NCI-H226 (cell line): ENCODE measurements around the gene HEATR5A.
A peak's percentile ranks its signal among the peaks of the same experiment; 100 is the strongest.
"Not testable (repeated sequence)": the region's sequence is repeated elsewhere in the genome, so short reads cannot be mapped to it uniquely, and the experiment has no call there.

Experiments used
- DNase-seq: peaks from one replicate; pipeline ENCODE4 v3.0.0-alpha.2; 2015

Gene HEATR5A

DNA sequence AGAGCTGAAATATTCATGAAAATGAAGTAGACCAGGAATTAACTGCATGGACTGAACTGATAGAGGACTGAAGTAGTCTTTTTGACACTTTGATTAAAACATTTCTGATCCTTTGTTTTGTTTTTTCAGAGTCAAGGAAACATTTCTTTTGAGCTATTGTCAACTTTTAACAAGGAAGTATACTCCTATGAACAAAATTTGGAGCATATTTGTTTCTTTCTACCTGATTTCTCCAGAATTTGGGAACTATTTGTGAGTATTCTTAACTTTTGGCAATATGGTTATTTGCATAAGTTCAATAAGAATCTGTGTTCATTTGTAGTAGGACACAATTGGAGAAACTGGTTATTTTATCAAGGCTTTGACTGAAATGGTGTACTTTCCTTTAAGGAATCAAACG lies 141.5 kb downstream of the HEATR5A start:
- no peak for DNase-seq

DNA sequence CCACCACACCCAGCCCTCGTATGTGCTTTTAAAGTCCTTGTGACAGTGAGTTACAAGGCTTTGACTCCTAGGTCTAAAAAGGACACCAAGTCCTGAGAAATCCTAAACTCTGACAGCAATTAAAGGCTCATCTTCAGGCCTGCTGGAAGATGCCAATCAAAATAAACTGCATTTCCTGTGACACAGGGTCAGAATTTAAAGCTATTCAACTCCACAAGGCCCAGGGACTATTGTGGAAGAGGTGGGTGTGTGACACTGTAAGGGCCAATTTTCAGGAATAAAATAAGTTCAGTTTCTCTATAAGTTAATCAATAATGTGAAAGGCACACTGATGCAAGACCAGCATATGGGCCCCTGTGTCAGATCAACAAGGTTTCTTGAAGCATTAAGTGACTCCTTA lies 143.3 kb downstream of the HEATR5A start:
- DNase-seq = no peak

DNA sequence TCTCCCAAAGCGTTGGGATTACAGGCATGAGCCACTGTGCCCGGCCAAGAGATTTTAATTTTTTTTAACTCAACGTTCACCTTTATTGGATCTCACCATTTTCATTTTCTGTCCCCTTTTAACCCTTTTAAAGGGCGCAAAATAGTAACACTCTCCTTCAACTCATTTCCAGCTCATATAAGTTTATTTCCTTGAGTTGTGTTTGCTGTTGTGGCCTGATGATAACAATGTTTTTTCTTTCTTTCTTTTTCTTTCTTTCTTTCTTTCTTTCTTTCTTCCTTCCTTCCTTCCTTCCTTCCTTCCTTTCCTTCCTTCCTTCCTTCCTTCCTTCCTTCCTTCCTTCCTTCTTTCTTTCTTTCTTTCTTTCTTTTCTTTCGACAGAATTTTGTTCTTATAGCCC lies 143.9 kb downstream of the HEATR5A start:
- DNase-seq = not testable (repeated sequence)

DNA sequence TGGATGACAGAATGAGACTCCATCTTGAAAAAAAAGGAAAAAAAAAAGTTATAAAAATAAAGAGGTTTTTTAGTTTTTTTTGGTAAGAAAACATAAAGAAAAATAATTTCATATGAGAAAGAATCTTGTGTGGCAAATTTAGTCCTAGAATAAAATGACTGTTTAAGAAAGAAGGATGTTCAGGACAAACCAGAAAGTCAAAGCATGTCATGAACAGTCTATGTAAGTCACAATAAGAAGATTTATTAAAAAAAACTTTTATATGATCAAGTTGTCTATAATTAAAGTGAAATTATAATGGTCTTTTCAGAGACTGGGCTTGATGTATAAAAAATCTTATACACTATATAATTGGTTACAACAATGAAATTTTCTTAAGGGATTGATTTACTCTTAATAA lies 144.6 kb downstream of the HEATR5A start:
- no peak for DNase-seq

DNA sequence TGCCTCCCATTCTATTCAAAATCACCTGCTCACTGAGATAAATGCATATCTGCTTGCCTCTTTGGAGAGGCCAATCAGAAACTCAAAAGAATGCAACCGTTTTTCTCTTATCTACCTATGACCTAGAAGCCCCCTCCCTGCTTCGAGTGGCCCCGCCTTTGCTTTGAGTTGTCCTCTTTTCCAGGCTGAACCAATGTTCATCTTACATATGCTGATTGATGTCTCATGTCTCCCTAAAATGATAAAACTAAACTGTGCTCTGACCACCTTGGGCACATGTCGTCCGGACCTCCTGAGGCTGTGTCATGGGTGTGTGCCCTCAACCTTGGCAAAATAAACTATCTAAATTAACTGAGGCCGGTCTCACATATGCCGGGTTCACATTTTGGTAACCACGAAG lies 148.7 kb downstream of the HEATR5A start:
- DNase-seq = no peak

DNA sequence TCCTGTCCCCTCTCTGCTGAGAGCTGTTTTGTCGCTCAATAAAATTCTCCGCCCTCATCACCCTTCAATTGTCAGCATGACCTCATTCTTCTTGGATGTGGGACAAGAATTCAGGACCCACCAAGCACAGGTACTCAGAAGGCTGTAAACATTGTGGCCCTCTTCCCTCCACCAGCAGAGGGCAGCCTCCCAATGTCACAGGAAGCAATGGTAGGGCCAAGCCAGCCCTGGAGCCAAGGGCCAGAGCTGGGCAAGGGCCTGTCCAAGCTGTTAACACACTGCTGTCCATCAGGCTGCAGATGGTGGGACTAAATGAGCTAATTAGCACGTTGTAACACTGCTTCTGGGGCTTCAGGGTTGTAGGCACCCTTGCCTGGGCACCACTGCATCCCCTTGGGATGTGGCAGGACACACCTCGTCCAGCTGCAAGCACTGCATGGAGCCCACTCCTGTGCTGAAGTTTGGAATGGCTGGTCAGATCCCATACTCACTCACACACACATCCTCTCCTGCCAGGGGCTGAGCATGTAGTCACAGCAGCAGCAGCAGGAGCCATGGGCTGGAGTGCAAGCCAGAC lies 150.1 kb downstream of the HEATR5A start:
- DNase-seq = peak; percentile 6

DNA sequence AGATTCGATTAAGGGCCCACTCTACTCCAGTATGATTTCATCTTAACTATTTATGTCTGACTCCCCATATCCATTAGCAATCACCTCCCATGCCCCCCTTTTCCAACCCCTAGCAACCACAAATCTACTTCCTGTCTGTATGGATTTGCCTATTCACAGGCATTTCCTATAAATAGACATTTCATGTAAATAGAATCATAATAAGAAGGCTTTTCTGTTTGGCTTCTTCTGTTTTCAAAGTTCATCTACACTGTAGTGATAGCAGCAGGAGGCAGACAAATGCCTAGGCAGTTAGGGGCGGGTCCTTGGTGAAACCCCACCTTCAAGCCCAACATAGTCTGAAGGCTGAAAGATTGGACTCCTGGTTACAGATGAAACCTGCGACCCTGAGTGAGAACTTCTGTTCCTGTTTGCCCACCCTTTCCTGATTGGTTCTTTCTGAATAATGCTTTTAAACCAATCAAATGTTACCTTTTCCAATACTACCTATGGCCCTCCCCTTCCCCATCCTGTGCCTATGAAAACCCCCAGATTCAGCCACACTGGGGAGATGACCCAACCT lies 150.6 kb downstream of the HEATR5A start:
- peak; percentile 2 for DNase-seq

DNA sequence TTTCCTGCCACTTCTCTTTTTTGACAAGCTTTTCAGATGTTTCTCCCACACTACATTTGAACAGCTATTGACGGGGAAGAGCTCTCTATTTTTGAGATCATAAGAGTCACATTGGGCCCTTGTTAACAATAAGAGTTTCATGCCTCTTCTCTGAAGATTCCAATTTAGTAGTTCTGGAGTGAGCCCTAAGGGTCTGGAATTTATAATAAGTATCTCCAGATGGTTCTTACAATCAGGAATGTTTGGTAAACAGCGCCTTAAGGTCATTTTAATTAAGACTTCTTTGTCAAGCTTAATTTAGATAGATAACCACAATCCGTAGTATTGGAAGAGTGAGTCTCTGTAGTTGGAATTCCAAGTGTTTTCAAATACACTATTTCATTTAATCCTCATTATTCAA lies 152.1 kb downstream of the HEATR5A start:
- no peak for DNase-seq

DNA sequence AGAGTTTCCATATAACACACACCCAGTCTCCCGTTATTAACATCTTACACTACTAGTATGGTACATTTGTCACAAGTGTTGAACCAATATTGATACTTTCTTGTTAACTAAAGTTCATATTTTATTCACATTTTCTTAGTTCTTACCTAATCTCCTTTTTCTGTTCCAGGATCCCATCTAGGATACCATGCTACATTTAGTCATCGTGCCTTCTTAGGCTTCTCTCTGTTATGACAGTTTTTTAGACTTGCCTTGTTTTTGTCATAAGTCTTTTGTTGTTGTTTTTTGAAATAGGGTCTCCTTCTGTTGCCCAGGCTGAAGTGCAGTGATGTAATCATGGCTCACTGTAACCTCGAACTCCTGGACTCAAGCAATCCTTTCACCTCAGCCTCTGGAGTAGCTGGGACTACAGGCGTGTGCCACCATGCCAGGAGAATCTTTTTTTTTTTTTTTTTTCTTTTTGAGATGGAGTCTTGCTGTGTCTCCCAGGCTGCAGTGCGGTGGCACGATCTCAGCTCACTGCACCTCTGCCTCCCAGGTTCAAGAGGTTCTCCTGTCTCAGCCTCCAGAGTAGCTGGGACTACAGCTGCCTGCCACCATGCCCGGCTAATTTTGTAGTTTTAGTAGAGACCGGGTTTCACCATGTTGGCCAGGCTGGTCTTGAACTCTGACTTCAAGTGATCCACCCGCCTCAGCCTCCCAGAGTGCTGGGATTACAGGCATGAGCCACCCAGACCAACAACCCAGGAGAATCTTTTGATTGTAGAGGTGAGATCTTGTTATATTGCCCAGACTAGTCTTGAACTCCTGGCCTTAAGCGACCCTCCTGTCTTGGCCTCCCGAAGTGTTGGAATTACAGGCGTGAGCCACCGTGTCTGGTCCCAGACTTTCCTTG lies 153.7 kb downstream of the HEATR5A start:
- DNase-seq = no peak

DNA sequence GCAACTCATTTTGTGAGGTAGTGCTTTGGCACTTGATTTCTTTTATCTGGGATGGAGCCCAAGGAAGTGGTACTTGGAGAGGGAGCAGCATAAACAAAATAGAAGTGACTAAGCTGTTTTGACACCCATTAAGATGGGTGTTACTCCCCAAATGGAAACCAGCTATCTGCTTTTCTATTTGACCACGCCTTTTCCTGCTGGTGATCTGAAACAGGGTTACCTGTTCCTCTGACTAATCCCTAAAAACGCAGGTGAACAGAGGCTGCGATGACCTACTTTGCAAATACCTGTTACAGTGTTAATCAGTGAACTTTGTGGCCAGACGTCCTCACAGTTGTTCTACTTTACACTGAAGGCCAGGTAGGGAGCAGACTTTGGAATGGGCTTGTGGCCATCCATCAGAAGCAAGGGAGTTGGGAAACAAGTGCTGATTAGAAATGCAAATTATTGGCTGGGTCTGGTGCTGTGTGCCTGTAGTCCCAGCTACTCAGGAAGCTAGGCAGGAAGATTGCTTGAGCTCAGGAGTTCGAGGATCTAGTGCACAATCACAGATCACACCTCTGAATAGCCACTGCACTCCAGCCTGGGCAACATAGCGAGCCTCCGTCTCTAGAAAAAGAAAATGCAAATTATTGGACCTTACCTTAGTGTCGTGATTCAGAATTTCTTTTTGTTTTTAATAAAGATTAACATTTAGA lies 154.5 kb downstream of the HEATR5A start:
- DNase-seq = no peak

DNA sequence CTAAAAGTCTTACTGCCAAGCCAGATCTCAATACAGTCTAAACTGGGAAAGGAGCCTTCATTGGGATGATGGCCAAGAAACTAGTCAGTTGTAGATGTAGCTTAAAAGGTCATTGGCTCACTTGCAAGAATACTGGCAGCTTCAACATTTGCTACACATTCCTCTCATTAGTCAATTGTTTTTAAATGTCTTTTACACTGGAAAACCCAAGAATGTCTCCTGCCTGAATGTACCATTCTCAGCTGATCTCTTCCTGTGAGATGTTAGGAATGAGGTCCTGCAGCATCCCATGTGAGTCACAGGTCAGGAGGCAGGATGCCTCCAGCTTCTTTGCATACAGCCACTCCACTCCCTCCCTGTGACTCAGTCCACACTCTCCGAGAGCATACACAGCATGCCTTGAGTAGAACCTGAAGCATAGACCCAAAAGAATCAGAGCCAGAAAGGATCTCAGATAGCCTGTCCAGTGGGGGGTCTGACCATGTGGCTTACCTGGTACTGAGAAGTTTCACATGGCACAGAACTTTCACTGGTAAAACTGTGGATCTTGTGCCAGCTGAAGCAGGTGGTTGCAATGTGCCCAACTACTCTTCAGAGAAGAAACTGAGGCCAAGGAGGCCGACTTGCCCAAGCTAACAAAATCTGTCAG lies 156.7 kb downstream of the HEATR5A start:
- peak; percentile 98 for DNase-seq

DNA sequence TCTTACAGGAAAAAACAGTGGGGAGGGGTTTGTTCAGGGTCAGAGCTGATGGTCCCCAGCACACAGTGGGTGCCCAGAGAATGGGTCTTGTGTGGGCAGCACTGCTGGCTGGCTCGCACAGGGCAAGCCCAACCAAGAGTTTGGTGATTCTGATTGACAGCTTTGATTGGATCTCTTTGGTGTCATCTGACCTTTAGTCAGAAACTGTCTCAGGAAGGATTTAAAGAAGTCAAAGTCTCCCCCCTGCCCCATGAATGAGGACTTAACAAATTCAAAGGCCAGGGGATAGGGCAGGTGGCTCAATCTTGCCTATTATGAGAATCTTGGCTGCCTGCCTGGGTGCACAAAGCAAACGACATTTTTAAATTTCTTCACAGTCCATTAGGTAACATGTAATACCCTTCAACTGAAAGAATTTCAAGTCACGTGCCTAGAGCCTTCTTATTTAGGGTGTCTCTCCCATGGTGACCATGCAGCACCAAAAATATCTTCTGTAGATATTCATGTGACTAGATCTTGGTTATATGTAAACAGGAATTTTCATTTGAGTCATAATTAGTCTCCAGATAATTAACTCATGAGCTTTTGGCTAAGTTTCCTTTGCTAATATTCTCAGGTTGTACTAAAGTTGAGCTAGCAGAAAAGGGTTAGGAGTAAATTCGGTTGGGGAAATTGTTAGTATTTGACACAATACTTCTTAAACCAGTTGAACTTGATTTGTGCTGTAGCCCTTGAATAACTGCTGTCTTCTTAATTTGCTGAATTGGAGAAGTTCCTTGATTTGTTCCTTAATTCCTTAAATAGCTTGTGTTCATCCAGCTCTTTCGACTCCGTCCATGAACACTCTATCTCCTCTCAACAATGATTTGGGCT lies 158.3 kb downstream of the HEATR5A start:
- DNase-seq = no peak

DNA sequence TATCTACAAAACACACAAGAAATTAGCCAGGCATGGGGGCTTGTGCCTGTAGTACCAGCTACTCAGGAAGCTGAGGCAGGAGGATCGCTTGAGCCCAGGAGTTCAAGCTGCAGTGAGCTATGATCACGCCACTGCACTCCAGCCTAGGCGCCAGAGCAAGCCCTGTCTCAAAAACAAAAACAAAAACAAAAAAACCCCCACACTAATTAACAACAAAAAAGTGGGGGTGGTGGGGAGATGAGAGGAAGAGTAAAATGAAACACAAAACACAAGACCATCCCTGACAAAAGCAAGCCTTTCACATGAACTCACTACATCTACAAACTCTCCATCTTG lies 158.9 kb downstream of the HEATR5A start:
- no peak for DNase-seq

DNA sequence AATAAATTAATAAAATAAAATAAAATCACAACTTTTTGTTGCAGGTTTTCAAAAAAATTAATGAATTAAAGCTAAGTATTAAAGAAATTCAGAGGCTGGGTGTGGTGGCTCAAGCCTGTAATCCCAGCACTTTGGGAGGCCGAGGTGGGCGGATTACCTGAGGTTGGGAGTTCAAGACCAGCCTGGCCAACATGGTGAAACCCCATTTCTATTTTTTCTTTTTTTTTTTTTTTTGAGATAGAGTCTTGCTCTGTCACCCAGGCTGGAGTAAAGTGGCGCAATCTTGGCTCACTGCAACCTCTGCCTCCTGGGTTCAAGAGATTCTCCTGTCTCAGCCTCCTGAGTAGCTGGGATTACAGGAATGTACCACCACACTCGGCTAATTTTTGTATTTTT lies 161.3 kb downstream of the HEATR5A start:
- DNase-seq = not testable (repeated sequence)

DNA sequence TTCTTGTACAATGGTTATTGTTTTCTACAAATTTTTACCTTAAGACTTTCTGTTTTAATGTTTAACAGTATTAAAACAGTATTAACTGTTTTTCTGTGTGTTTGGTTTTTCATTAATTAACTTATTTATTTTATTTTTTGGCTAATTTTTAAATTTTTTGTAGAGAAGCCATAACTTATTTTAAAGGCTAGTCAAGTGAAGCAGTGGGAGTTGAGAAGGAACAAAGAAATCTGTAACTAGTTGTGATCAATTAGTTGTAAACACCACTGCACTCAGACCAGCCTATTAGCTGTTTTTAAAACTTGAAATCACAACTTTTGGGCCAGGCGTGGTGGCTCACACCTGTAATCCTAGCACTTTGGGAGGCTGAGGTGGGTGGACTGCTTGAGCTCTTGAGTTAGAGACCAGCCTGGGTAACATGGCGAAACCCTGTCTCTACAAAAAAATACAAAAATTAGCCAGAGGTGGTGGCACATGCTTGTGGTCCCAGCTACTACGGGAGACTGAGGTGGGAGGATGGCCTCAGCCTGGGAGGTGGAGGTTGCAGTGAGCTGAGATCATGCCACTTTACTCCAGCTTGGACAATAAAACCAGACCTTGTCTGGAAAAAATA lies 161.8 kb downstream of the HEATR5A start:
- no peak for DNase-seq

DNA sequence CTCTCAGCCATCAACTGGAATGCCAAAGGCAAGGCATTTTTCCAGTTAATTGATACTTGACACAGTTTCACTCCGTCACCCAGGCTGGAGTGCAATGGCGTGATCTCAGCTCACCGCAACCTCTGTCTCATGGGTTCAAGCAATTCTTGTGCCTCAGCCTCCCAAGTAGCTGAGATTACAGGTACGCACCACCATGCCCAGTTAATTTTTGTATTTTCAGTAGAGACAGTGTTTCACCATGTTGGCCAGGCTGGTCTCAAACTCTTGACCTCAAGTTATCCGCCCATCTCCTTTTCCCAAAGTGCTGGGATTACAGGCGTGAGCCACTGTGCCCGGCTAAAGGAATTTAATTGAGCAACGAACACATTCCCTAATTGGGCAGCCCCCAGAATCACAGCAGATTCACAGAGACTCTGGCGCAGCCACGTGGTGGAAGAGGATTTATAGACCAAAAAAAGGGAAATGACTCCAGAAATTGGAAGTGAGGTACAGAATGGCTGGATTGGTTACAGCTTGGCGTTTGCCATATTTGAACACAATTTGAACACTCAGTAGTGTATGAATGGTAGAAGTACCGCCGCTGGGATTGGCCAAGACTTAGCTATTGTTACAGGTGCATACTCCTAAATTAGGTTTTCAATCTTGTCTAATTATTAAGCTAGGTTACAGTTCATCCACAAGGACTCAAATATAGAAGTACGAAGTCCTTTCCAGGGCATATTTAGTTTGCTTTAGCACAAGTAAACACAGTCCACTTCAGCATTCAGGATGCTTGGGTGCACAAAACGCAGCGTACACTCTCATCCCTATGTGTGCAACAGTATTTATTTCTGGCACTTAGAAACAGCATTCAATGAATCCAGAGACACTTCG lies 162.6 kb downstream of the HEATR5A start:
- not testable (repeated sequence) for DNase-seq

DNA sequence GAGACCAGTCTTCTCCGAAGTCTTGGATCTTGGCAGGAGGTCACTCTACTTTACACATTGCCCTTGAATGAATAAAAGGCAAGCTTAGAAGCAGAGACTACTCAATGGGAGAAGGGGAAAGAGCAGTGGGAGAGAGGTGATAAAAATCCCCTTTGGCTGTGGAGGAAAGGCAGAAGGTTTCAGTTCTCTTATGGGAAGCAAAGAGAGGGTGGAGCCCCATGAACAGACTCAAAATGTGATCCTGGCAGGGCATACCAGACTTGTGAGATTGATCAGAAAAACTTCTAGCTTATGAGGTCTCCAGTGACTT lies 163.2 kb downstream of the HEATR5A start:
- no peak for DNase-seq

DNA sequence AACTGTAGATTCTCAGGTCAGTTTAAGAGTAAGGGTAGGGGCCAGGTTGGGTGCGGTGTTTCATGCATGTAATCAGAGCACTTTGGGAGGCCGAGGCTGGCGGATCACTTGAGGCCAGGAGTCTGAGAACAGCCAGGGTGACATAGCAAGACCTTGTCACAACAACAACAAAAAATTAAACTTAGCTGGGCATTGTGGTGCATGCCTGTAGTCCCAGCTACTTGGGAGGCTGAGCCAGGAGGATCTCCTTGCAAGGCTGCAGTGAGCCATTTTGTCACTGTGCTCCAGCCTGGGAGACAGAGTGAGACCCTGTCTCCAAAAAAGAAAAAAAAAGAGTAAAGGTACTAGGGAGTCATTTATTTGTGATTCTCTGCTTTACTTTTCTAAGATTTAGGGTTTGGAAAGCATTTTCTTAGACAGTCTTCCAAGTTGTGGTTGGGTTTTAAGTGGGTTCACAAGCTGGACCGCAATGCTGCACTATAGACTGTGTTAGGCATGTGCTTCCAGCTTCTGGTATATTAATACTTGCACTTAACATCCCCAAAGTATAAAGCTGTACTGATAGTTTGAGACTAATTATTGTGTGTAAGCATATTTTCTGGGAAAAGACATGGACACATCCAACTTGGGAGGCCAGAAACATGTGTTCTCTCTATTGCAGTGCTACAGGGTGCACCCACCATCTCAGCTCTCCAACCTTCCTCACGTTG lies 163.7 kb downstream of the HEATR5A start:
- DNase-seq = no peak

DNA sequence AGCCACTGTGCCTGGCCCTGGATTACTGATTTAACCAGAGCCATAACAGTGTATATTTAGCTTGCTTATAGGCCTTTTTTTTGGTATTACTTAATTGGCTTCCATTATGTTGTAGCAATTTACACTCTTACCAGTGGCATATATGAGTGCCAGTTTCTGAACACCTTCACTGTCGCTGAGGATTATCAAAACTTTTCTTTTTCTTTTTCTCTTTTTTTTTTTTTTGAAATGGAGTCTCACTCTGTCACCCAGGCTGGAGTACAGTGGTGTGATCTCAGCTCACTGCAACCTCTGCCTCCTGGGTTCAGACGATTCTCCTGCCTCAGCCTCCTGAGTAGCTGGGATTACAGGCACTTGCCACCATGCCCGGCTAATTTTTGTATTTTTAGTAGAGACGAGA lies 164.4 kb downstream of the HEATR5A start:
- not testable (repeated sequence) for DNase-seq

DNA sequence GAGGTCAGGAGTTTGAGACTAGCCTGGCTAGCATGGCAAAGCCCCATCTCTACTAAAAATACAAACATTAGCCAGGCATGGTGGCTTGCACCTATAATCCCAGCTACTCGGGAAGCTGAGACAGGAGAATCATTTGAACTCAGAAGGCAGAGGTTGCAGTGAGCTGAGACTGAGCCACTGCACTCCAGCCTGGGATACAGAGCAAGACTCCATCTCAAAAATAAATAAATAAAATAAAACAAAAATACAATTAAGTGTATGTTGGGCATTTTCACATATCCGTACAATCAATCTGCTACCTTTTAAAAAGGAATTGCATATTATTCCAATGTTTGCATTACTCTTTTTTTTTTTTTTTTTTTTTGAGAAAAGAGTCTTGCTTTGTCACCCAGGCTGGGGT lies 165.1 kb downstream of the HEATR5A start:
- no peak for DNase-seq
